Neural cell (in vitro differentiated cells): ENCODE data around the gene FARP2. TPM values are rescaled to one million over a fixed set of nuclear protein-coding genes. Genes with fewer than 3 reads are reported as not detected.

ENCODE experiments used
- H2AFZ ChIP-seq: fragments of 200-600, 300-800 bp; sonication (generic), shearing (Covaris generic); 2 replicates; pipeline ENCODE4 v1.6.0; 2014; ENCODE audit warnings: low read depth, mild to moderate bottlenecking, antibody characterized with exemption, low read length, moderate library complexity
- H3F3A ChIP-seq: fragments of 200-600 bp; shearing (Covaris generic); 2 replicates; pipeline ENCODE4 v1.6.1; 2016; ENCODE audit warnings: mild to moderate bottlenecking, moderate library complexity, mixed read lengths, antibody characterized with exemption, low read length; ENCODE audit not compliant: insufficient read depth, poor library complexity, severe bottlenecking
- H3K27ac ChIP-seq: fragments of 200-600, 300-800 bp; sonication (generic), shearing (Covaris generic); 2 replicates; pipeline ENCODE4 v1.5.1; 2014; ENCODE audit warnings: mild to moderate bottlenecking, low read length, moderate library complexity
- H3K27me3 ChIP-seq: fragments of 300-800, 200-600 bp; sonication (generic), shearing (Covaris generic); 2 replicates; pipeline ENCODE4 v1.6.0; 2014; ENCODE audit warnings: mild to moderate bottlenecking, low read depth, low read length, moderate library complexity; ENCODE audit not compliant: insufficient read depth
- H3K36me3 ChIP-seq: fragments of 300-800, 200-600 bp; sonication (generic), shearing (Covaris generic); 2 replicates; pipeline ENCODE4 v1.5.1; 2014; ENCODE audit warnings: mild to moderate bottlenecking, antibody characterized with exemption, low read length, moderate library complexity; ENCODE audit not compliant: insufficient read depth
- H3K4me2 ChIP-seq: fragments of 300-800, 200-600 bp; sonication (generic), shearing (Covaris generic); 2 replicates; pipeline ENCODE4 v1.6.0; 2014; ENCODE audit warnings: mild to moderate bottlenecking, low read length
- H3K4me3 ChIP-seq: fragments of 300-800, 200-600 bp; sonication (generic), shearing (Covaris generic); 2 replicates; pipeline ENCODE4 v1.5.1; 2014; ENCODE audit warnings: mild to moderate bottlenecking, low read length, moderate library complexity
- H3K79me2 ChIP-seq: fragments of 200-600 bp; shearing (Covaris generic); replicated peaks from 2 replicates; pipeline ENCODE4 v1.6.0; 2014; ENCODE audit warnings: mild to moderate bottlenecking, low read length, moderate library complexity; ENCODE audit not compliant: insufficient read depth
- H3K9ac ChIP-seq: fragments of 300-800, 200-600 bp; sonication (generic), shearing (Covaris generic); 2 replicates; pipeline ENCODE4 v1.6.1; 2016; ENCODE audit warnings: mild to moderate bottlenecking, low read length, mixed read lengths
- H3K9me2 ChIP-seq: fragments of 200-600 bp; shearing (Covaris generic); 2 replicates; pipeline ENCODE4 v1.6.1; 2016; ENCODE audit warnings: mild to moderate bottlenecking, low read length, mixed read lengths; ENCODE audit not compliant: insufficient read depth
- H3K9me3 ChIP-seq: fragments of 200-600, 300-800 bp; sonication (generic), shearing (Covaris generic); 2 replicates; pipeline ENCODE4 v1.6.1; 2016; ENCODE audit warnings: mild to moderate bottlenecking, mixed run types, low read length, moderate library complexity, mixed read lengths
- H4K20me1 ChIP-seq: fragments of 200-600 bp; shearing (Covaris generic); 2 replicates; pipeline ENCODE4 v1.6.1; 2016; ENCODE audit warnings: mild to moderate bottlenecking, mixed run types; ENCODE audit not compliant: insufficient read depth
- EP300 ChIP-seq: fragments of 450-650 bp; conservative IDR thresholded peaks from 2 replicates; pipeline ENCODE4 v1.6.1; 2014; ENCODE audit warnings: antibody characterized with exemption, mild to moderate bottlenecking, moderate library complexity; ENCODE audit not compliant: poor library complexity, severe bottlenecking
- EZH2 ChIP-seq: fragments of 200-600, 300-800 bp; shearing (Covaris generic), sonication (generic); IDR thresholded peaks from 2 replicates; pipeline ENCODE4 v1.6.1; 2014; ENCODE audit warnings: antibody characterized with exemption, low read length, borderline replicate concordance, mild to moderate bottlenecking; ENCODE audit not compliant: insufficient read depth, poor library complexity, severe bottlenecking
- MXI1 ChIP-seq: fragments of 450-650 bp; conservative IDR thresholded peaks from 2 replicates; pipeline ENCODE4 v1.6.1; 2014; ENCODE audit warnings: antibody characterized with exemption, mild to moderate bottlenecking; ENCODE audit not compliant: poor library complexity, severe bottlenecking
- POLR2AphosphoS5 ChIP-seq: IDR thresholded peaks from 2 replicates; pipeline ENCODE4 v1.6.1; 2012
- RAD21 ChIP-seq: fragments of 450-650 bp; conservative IDR thresholded peaks from 2 replicates; pipeline ENCODE4 v1.6.1; 2014; ENCODE audit warnings: antibody characterized with exemption, mild to moderate bottlenecking, moderate library complexity
- SMC3 ChIP-seq: fragments of 450-650 bp; conservative IDR thresholded peaks from 2 replicates; pipeline ENCODE4 v1.6.1; 2014; ENCODE audit warnings: antibody characterized with exemption, mild to moderate bottlenecking, moderate library complexity; ENCODE audit not compliant: poor library complexity
- TAF1 ChIP-seq: IDR thresholded peaks from 2 replicates; pipeline ENCODE4 v1.6.1; 2012; ENCODE audit warnings: low read depth
- polyA plus RNA-seq: library from polyadenylated mRNA; depleted of rRNA; stranded (reverse); fragments of >200 nt; gene quantifications from 2 replicates; pipeline ENCODE4 v1.2.3, GENCODE V29; 2014
- TF ChIP-seq, protein P1 (sequence below): IDR thresholded peaks from 2 replicates; pipeline ENCODE4 v1.6.1; 2012; ENCODE audit warnings: borderline replicate concordance
- TF ChIP-seq, protein P2 (sequence below): fragments of 450-650 bp; IDR thresholded peaks from 2 replicates; pipeline ENCODE4 v1.5.1; 2014; ENCODE audit warnings: antibody characterized with exemption, mild to moderate bottlenecking, moderate library complexity; ENCODE audit not compliant: poor library complexity, severe bottlenecking

The FARP2 gene
- polyA plus RNA-seq, 1 donor from 2014 or later, result 13.3 TPM

DNA sequence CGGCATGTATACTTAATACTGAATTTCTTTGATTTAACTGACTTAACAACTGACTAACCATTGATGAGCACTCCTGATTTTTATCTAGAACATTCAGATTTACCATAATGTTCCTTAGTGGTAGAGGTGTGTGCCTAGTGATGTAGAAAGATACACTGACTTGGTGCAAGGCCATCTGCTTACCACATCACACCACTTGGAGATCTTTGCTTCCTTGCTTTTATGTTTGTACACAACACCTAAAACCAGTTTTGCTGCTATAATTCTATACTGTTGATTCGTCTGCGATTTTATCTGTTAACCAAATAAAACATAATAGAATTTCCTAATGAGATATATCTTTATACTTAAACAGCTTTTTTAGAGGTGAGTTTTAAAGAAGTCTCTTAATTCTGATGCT is 3.9 kb upstream of the FARP2 start:
- no peaks in the 10 kb centered on the region for H3K9me3 ChIP-seq
- no peak overlapping the region for H3K9ac ChIP-seq
- H3K79me2 ChIP-seq, result peaks cover 8% of the 10 kb centered on the region
- no peak overlapping the region for H3K27ac ChIP-seq
- H3K36me3 ChIP-seq, result peaks cover 7% of the 10 kb centered on the region
- TF ChIP-seq EP300 (no peak), RAD21 (no peak), MXI1 (no peak), POLR2AphosphoS5 (no peak), EZH2 (no peak), SMC3 (no peak), TAF1 (no peak)
- TF ChIP-seq, protein P1, sequence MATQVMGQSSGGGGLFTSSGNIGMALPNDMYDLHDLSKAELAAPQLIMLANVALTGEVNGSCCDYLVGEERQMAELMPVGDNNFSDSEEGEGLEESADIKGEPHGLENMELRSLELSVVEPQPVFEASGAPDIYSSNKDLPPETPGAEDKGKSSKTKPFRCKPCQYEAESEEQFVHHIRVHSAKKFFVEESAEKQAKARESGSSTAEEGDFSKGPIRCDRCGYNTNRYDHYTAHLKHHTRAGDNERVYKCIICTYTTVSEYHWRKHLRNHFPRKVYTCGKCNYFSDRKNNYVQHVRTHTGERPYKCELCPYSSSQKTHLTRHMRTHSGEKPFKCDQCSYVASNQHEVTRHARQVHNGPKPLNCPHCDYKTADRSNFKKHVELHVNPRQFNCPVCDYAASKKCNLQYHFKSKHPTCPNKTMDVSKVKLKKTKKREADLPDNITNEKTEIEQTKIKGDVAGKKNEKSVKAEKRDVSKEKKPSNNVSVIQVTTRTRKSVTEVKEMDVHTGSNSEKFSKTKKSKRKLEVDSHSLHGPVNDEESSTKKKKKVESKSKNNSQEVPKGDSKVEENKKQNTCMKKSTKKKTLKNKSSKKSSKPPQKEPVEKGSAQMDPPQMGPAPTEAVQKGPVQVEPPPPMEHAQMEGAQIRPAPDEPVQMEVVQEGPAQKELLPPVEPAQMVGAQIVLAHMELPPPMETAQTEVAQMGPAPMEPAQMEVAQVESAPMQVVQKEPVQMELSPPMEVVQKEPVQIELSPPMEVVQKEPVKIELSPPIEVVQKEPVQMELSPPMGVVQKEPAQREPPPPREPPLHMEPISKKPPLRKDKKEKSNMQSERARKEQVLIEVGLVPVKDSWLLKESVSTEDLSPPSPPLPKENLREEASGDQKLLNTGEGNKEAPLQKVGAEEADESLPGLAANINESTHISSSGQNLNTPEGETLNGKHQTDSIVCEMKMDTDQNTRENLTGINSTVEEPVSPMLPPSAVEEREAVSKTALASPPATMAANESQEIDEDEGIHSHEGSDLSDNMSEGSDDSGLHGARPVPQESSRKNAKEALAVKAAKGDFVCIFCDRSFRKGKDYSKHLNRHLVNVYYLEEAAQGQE, result no peak
- TF ChIP-seq, protein P2, sequence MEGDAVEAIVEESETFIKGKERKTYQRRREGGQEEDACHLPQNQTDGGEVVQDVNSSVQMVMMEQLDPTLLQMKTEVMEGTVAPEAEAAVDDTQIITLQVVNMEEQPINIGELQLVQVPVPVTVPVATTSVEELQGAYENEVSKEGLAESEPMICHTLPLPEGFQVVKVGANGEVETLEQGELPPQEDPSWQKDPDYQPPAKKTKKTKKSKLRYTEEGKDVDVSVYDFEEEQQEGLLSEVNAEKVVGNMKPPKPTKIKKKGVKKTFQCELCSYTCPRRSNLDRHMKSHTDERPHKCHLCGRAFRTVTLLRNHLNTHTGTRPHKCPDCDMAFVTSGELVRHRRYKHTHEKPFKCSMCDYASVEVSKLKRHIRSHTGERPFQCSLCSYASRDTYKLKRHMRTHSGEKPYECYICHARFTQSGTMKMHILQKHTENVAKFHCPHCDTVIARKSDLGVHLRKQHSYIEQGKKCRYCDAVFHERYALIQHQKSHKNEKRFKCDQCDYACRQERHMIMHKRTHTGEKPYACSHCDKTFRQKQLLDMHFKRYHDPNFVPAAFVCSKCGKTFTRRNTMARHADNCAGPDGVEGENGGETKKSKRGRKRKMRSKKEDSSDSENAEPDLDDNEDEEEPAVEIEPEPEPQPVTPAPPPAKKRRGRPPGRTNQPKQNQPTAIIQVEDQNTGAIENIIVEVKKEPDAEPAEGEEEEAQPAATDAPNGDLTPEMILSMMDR, result no peak
- H4K20me1 ChIP-seq, result no peaks in the 10 kb centered on the region
- H3K9me2 ChIP-seq, result no peaks in the 10 kb centered on the region
- no peaks in the 10 kb centered on the region for H3K27me3 ChIP-seq
- H3K4me3 ChIP-seq, result no peak overlapping the region
- no peak overlapping the region for H2AFZ ChIP-seq
- no peaks in the 10 kb centered on the region for H3F3A ChIP-seq
- H3K4me2 ChIP-seq, result no peak overlapping the region

DNA sequence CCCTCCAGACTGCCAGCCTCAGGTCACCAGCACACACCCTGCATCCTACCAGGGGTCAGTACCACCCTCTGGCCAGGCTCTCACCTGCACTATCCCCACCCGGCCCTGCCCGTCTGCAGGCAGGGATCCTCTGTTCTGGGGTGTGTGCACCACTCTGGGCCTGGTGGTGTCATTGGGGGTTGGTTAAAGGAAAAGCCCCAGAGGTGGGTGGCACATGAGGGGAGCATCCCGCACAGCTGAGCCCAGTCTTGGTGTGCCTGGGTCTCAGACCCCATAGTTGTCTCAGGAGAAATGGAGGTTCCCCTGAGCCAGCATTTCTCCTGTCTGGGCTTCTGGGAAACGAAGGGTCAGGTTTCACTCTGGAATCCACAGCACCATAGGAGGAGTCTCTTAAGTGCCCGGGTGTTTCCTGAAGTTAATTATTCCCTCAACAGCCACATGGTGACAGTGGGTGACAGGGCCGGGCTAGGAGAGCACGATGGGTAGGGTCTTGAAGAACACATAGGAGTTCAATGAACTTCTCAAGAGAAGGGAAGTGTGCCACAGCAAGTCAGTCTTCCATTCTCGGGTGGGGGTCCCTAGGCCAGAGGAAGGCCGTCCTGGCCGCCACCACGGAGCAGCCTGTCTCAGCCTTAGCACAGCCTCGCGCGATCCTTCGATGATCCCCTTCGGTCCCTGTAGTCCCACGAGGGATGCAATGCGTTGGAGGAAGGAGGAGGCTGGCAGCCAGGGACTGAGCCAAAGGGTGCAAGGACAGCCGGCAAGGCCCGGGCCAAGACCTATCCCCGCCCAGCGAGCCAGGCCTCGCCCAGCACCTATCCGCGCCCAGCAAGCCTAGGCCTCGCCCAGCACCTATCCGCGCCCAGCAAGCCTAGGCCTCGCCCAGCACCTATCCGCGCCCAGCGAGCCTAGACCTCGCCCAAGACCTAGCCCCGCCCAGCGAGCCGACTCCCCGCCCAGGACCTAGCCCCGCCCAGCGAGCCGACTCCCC is 1.1 kb upstream of the FARP2 start:
- no peak overlapping the region for H3K4me2 ChIP-seq
- H3K27me3 ChIP-seq, result no peaks in the 10 kb centered on the region
- no peaks in the 10 kb centered on the region for H3K9me2 ChIP-seq
- H3K9me3 ChIP-seq, result no peaks in the 10 kb centered on the region
- no peaks in the 10 kb centered on the region for H3F3A ChIP-seq
- H3K27ac ChIP-seq, result peak overlapping the region; percentile 16
- no peaks in the 10 kb centered on the region for H4K20me1 ChIP-seq
- H3K36me3 ChIP-seq, result peaks cover 7% of the 10 kb centered on the region
- TF ChIP-seq TAF1 (no peak), RAD21 (no peak), EZH2 (no peak), SMC3 (no peak), MXI1 (no peak), EP300 (no peak), POLR2AphosphoS5 (no peak)
- TF ChIP-seq, protein P1, result no peak
- TF ChIP-seq, protein P2, result no peak
- no peak overlapping the region for H2AFZ ChIP-seq
- no peak overlapping the region for H3K9ac ChIP-seq
- peaks cover 31% of the 10 kb centered on the region for H3K79me2 ChIP-seq
- peak overlapping the region; percentile 61 for H3K4me3 ChIP-seq
